Right hindlimb (tissue), 1 donor: ENCODE results near the gene SLC38A11.

Experiments
- DNase-seq: peaks from one replicate; pipeline ENCODE4 v3.0.0-alpha.2; 2018

SLC38A11 gene

DNA sequence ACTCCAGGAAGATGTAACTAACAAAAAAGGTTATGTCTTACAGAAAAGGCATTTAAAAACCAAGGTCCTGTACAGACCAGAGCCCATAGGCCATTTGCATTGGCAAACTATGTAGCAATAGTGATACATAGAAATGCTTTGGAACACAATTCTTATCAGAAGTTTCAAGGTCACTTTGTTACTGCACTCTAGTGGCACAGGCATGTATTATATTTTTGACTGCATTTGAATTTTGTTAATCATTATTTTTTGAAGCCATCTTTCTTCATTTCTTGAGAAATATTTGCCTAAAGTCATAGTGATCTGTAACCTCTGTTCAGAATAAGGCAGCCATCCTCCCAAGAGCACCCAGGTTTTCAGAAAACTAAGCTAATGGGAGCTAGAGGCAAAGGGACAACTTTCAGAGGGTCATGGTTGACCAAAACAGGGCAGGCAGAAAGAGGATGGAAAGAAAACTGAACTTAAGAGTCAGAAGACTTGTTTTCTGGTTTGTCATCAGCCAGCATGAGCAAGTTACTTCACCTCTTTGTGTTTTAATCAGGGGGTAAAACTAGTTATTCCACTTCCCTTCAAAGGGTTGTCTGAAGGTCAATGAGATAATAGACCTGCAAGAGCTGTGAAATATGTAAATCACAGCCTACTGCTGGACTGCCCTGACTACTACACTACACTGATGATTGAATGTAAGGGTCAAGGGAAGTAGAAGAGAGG, 41.5 kb downstream of the SLC38A11 start:
- DNase-seq: no peak

DNA sequence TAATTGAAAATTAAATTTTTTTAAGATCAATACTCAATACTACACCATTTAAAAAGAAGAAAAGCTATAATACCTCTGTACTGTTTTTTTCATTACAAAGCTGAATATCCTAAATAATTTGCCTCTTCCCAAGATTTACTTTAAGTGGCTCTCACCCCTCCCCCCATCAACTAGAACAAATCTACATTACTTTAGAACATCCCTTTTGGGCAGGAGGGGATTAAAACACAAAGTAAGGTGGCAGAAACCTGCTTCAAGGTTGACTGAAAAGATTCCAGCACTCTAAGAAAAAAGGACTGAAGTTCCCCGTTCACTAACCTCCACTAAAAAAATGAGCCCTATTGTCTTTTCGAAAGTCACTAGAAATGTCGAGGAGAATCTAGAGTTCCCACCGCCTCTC, 42.3 kb downstream of the SLC38A11 start:
- DNase-seq: no peak

DNA sequence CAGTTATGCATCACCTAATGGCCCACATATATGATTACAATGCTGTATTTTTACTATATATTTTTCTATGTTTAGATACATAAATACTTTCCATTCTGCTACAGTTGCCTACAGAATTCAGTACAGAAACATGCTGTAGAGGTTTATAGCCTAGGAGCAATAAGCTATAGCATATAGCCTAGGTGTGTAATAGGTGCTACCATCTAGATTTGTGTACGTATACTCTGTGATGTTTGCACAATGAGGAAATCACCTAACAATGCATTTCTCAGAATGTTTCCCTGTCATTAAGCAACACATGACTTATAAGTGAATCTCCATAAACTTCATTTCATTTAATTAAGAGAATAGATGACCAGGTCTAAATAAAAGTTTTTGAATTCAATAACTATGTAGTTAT, 43.5 kb downstream of the SLC38A11 start:
- no peak for DNase-seq

DNA sequence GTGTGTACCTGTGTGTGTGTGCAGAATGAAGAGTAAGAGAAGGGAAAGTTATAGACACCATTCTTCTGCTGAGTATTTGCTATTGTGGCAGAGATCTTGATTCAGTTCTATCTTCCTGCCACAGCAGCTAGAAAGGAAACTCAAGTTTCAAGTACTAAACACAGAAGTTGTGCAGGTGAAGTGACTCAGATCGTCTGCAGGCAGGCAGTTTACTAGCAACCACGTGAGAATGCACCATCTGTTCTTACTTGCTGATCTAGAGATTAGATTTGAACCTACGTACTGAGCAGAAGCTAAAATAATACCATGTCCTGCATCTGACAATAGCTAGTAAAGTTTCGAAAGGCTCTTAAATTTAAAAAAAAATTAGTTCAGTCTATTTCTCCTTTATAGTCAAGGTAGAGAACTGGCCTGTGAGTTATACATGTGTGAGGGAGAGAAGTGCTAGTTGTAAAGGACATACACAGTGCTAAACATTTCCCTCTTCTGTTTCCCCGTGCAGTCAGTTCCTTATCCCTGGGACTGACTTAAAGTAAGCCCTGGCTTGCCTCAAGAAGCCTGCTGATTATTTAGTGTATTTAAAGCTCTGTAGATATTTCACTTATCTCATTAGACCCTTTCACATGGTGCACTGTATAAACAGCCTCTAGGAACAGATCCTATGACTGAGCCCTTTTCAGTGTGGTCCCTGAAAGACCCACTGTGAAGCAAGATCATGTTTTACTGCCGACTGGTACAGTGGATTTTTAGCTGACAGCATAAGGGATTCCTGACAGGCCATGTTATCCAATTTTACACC, 45.0 kb downstream of the SLC38A11 start:
- DNase-seq: no peak

DNA sequence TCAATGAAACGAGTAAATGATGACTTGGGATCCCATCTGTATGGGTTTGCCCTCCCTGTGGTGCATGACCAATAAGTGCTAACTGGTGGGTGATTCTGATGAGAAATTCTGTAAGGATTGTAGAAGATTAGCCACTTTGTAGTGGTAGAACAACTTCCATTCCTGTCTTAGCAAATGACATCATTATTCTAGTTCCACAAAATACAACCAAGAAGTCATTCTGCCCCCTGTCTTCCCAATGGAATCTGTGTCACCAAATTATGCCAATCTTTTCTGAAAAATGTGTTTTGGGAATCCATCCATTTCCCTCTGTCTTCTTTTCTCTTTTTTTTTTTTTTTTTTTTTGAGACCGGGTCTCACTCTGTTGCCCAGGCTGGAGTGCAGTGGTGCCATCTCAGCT, 48.4 kb downstream of the SLC38A11 start:
- DNase-seq: no peak

DNA sequence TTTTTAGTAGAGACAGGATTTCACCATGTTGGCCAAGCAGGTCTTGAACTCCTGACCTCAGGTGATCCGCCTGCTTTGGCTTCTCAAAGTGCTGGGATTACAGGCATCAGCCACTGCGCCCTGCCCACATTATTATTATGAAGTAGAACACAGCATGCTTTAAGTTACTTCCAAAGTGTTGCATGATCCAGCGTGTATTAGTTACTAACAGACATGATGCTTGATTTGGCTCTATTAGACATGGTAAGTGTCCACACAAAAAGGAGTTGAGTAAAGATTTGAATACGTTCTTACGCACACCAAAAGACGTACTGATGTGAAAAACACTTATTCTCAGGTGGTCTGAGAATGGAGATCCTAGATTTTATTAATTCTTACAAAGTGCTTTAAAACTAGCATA, 50.0 kb downstream of the SLC38A11 start:
- no peak for DNase-seq

DNA sequence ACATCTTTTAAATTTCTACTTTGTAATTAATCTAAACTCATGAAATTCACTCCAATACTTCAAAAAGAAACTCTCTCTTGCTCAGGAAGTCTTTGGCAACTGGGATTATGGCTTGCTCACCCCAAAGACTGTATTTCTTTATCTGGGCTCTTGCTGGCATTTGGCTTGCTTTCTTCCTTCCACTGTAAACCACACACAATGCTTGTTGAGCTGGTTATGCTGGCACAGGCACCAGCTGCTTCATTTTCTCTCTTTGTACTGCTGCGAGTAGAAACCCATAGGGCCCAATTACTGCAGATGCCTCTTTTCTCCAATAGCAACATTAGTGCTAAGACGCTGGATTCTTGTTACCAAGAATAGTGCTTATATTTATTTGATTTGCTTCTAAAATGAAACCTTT, 51.4 kb downstream of the SLC38A11 start:
- DNase-seq: no peak

DNA sequence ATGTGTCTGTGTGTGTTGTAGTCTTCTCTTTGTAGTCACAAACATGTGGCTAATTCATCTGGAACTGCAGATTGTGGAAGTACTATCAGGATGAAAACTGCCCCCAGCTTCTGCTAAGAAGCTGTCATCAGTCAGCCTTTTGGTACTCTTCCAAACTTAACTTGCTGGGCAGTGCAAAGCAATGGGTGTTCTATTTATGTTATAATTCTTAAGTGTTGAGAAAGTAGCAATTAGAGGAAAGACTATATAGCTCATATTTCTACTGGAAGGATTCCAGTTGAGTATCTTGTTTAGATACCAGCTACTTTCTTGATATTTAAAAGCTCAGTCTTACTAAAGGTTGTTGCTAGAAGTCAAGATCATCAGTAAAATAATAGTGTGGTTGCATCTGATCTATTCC, 52.1 kb downstream of the SLC38A11 start:
- no peak for DNase-seq

DNA sequence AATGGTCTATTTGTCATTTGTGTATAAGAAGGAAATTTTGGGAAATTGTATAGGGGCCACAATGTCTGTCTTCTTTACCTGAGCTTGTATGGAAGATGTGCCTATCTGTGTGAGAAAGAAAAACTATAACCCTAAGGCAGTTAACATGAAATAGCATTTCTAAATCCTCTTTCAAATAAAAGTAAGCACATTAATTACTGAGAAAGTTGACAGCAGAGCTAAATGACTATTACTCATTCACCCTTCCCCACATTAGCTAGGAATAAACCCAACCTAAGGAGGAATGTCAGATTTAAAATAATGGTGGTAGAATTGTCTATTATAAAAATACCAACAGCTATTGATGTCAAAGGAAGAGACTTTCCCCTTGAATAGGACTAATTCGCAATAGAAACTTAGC, 56.2 kb downstream of the SLC38A11 start:
- DNase-seq: no peak

DNA sequence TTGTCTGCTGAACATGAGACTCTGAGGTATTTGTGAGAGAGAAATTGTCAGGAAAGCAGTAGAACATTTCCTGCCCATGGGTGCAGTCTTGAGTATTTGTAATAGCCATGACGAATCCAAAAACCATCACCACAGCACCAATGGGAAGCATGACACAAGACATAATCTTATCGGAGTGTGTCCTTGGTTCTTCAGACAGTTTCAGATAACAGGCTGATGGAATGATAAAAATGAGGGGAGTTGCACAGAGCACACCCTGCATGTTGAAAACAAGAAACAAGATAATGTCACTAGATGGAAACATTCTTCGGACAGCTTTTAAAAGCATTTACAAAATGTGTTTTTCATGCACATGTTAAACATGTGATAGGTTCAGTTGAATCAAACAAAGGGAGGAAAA, 56.9 kb downstream of the SLC38A11 start:
- no peak for DNase-seq

DNA sequence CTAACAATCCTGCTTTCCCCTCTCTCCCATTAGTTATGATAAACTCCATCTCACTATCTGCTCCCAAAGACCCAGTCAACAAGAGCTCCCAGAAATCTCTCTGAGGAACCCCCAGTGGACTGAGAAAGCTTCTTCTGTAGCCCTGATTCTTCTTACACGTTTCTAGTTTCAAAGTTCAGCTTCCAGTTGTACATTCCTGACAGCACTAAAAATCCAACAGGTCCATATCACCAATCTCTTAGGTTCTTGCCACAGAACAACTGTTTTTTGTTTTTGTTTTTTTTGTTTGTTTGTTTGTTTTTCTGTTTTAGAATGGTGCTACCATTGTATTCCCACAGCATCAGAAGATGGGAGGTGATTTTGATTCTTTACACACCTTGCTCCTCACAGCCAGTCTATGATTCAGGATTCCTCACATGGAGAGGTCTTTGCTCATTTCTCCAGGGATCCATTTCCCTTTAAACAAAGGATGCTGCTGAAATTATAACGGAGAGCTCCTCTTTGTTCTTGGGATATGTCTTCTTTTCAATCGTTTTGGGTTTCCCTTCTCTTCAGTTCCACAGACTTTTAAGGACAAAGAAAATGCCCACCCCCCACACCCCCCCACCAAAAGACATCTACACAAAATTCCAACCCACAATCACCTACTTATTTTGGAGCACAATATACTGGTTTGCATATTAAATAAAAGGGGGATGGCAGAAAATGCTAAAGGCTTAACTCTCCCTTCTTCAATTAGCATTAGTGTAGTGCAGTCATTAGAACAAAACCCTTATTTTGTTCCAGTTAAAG, 57.7 kb downstream of the SLC38A11 start:
- DNase-seq: no peak

DNA sequence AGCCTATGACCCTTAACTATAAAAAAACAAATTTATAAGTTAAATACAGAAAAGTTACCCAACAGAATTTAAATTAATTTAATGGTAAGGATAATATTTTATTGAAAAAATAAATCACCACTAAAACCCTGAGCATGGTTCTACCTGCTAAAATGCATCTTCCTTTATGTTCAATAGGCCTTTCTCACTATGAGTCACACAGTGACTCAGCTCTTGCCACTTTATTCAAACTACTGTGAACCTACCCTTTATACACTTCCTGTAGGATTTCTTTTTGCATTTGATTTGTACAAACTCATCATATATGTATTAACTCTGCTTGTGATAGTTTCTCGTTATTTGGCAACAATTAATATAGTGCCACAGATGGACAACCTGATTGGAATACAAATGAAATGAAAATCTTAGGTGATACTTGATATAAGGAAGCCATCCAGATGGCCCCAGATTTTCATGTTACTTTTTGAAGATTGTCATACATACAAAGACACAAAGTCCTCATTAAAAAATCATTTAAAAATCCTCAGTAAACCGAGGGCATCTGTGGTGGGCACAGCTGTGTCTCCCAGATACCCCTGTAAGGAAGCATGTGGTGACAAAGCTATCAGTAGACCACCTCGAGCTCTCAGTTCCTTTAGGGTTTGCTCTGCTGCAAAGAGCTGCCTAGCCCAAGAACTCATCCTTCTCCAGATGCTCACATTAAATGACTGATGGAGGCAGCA, 58.5 kb downstream of the SLC38A11 start:
- no peak for DNase-seq

DNA sequence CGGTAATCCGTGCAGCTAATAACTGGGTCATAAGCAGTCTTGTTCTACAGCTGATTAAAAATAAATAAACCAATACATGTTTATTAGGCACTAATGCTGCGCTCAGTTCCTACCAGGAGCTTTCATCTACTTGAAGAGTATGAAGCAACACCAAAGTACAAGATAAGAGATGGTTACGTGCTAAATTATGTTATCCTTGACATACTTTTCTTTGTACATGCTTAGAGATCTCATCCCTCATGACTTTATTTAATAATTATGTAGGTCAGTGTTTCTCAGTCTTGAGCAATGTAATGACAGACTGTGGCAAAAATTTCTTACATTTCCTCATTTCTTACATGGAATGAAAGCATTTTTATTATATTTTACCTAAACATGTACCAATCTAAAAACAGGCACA, 59.1 kb downstream of the SLC38A11 start:
- DNase-seq: no peak

DNA sequence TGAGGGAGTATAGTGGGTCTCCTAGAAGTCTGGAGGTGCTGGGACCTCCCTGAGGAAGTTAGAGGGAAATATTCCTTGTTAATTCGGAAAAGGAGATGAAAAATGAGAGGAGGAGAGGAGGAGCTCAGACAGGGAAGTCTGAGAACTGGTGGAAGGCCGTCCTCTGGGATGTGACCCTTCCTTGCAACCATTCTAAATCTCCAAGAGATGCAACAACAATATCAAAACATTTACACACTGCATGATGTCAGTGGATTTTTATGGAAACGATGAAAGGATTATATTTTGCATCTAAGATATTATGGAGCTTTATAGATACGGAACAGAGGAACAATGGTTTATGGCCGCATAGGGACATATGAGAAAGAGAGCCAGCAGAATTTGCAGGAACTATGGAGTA, 63.9 kb downstream of the SLC38A11 start:
- peak; percentile 38 for DNase-seq

DNA sequence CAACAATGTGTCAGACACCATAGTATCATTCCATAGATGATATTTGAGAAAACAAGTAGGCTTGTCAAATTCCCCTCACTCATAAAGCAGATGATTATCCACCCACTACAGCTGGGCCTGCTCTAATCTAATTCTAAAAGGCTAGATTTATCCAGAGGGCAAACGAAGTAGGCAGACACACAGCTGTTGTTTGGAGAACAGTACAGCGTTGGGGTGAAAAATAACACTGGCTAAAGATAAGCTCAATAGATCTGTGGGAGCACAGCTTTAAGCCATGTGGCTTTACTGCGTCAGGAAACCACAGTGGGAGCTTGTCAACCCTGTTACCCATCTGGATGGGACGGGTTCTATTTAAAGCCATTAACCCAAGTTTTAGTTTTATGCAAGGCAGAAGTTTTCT, 64.8 kb downstream of the SLC38A11 start:
- DNase-seq: peak; percentile 28

DNA sequence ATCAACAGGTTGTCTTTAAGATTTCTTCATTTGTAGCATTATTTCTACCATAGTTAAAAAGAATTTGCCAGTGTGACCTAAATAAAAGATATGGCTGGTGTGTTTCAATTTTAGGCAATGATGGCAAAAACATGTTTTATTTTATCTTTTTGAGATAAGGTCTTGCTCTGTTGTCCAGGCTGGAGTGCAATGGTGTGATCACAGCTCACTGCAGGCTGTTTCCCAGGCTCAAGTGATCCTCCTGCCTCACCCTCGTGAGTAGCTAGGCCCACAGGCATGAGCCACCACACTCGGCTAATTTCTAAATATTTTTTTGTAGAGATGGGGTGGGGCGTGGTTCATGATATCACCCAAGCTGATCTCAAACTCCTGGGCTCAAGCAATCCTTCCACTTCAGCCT, 66.7 kb downstream of the SLC38A11 start:
- no peak for DNase-seq

DNA sequence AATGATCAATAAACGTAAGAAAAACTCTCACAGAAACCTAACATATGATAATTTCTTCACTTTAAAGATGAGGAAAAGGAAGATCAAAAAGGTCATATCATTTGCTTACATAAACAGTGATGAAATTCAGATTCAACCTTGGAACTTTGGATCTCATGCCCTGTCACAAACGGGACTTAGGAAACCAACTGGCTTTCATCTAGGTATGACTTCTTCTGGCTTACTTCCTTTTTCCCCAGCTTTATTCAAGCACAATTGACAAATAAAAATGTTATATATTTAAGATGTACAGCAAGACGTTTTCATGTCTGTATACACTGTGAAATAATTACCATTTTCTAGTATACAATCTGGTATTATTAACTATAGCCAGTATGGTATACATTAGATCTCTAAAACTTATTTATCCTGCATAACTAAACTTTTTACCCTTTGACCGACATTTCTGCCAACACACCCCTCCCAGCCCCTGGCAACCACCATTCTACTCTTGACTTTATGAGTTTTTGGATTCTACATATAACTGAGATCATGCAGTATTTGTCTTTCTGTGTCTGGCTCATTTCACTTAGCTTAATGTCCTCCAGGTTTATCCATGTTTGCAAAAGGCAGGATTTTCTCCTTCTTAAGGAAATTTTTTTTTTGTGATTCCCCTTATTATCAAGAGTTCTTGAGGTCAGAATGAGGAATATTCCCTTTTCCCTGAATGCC, 67.7 kb downstream of the SLC38A11 start:
- DNase-seq: no peak

DNA sequence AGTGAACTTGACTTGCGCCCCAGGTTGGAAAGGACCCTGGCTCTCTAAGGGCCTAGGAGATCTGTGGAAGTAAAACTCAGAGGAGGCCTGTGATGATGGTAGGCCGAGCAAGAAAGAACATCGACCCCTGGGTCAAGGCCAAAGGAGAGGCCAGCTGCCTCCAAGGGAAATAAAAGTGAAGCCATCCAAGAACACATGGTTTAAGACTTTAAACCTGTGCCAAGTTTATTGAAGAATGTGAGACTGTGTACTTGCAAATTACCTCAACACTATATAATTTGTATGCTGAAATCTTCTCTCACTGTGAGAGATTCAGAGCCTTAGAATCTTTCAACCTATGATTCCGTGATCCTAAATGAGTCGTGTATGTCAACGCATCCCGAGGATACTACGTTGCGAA, 73.0 kb downstream of the SLC38A11 start:
- no peak for DNase-seq

DNA sequence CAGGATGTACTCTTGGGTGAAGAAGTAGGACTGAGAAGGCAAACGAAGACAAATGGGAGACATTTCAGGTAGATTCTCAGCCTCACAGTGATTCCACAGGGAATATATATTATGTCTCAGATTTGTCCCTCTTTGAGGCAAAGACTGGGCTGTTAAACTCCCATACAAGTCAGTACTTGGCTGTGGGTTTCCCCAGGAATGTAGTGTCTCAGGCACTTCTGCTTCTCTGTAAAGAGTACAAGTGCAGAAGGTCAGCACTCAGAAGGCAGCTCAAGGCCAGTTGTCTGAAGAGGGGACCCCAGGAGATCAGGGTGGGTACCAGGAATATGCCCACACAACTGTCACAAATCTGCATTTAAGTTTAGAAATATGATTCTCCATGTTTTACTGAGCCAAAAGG, 73.8 kb downstream of the SLC38A11 start:
- DNase-seq: no peak

DNA sequence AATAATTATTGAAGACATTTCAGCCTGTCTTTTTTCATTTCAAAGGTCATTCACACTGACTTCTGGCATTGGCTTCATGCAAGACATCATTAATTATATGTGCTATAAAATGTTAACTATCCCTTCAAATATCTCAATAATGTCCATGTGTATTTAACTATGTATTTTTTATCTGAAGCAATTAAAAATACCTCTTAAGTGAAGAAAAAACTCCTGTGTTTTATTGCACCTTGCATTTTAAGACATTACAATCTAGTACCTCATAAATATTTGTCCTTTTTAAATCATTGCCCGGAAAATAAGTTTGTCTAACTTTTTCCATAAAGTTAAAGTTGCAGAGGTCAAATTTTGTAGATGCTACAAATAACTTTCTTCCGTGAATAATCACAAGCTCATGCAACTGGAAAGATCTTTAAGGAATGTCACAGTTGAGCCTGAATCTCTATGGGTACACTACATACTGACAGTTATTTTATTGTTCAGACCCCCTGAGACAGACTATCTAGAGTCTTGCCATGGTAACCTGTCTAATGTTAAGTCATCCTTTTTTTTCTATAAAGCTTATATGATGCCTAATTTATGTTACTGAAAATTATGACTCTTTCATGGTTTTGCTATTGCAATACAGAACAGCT, 75.3 kb downstream of the SLC38A11 start:
- no peak for DNase-seq

DNA sequence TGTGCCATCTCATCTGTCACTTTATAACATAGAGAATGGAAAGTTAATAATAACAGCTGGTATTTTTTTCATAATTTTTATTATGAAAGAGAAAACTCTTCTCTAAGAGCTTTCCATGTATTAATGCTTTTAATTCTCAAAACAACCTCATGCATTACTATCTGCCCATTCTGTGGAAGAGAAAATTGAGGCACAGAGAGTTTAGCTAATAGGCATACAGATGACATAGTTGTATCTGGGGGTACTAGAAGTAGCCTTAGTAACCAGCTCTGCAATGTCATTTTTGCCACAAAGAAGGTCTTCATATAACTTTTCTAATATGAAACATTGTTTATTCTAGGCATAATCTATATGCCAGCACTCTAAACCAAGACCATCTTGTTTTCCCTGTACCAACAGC, 77.4 kb downstream of the SLC38A11 start:
- DNase-seq: no peak

DNA sequence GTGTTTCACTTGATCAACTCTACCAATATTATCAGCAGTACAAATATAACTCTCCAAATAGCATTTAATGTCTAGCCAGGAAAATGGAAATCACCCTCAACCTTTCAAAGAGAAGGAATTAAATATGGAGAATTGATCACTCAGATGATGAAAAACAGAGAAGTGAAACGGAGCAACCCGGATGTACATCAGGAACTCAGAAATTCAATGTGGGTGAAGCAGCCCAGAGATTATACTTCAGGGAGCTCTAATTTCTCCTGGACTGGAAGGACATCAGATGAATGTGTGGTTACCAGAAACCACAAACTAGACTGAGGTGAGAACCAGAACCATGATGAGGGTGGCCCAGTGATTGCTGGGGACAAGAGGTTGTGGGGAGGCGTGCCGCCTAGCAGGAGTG, 78.2 kb downstream of the SLC38A11 start:
- no peak for DNase-seq
